Measurements from ENCODE around the gene ATP6V1G3. TPM values are rescaled to one million over a fixed set of nuclear protein-coding genes. Genes with fewer than 3 reads are reported as not detected.
"Not testable (repeated sequence)": the region's sequence is repeated elsewhere in the genome, so short reads cannot be mapped to it uniquely, and the experiment has no call there.

ATP6V1G3 gene
- total RNA-seq, 1 experiment from 2014 or later = not detected

DNA sequence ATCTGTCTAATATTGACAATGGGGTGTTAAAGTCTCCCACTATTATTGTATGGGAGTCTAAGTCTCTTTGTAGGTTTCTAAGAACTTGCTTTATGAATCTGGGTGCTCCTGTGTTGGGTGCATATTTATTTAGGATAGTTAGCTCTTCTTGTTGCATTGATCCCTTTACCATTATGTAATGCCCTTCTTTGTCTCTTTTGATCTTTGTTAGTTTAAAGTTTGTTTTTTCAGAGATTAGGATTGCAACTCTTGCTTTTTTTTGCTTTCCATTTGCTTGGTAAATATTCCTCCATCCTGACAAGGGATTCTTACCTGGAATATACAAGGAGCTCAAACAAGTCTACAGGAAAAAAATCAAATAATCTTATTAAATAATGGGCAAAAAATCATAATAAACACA is 63.1 kb downstream of the ATP6V1G3 start:
- H3K4me1 ChIP-seq (ENCODE audit: low read length); H3K27ac ChIP-seq (ENCODE audit: low read length); H3K4me2 ChIP-seq (ENCODE audit: low read depth, low read length, poor library complexity, severe bottlenecking); H2AFZ ChIP-seq (ENCODE audit: low read length); DNase-seq; H3K9me2 ChIP-seq (replicated peaks; ENCODE audit: insufficient read depth, low read length); H3K4me3 ChIP-seq (ENCODE audit: low read length); H3K9ac ChIP-seq (ENCODE audit: low read length); H3K9me3 ChIP-seq (ENCODE audit: low read length); H3K27me3 ChIP-seq (ENCODE audit: low read length); H4K20me1 ChIP-seq (ENCODE audit: insufficient read depth, low read depth, low read length): not testable (repeated sequence)
- H3K36me3 ChIP-seq (ENCODE audit: insufficient read depth, low read length) = peaks cover 50% of the 10 kb centered on the region
- H3K79me2 ChIP-seq (ENCODE audit: low read length) = peaks cover 25% of the 10 kb centered on the region

Other genes with a start within 250 kb of the ATP6V1G3 start
- gene PTPRC, start 98.4 kb upstream of the ATP6V1G3 start, total RNA-seq (2014; rRNA removed; shearing (Covaris generic); ENCODE audit: low replicate concordance) = 367 and 812 TPM in 2 replicates

Data from Karpas-422 (cell line).